ENCODE measurements around the gene RAF1. TPM values are rescaled to one million over a fixed set of nuclear protein-coding genes. Genes with fewer than 3 reads are reported as not detected.

The RAF1 gene
- total and polyA plus RNA-seq, 2 of the 8 experiments (the other 6 are each of a cell fraction or from before 2014, with no cell fraction given) = 103 to 118 TPM

DNA sequence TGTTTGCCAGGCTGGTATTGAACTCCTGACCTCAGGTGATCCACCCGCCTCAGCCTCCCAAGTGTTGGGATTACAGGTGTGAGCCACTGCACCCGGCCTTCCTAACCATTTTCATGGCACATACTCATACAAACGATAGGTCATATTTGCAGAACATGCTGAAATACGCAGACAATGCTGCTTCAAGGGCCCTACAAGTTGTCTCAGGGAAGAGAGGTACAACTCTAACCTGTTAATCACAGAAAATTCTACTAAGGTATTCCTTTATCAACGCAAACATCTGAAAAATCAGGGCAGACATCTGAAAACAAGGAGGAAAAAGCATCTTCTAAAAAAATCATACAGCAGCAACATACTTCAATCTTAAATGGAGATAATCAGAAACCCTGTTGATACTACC, 39.9 kb downstream of the RAF1 start (continued):
- TF ChIP-seq HDAC2 (IDR thresholded peaks at IDR 0.05; ENCODE audit: borderline replicate concordance in 1 of 2, low read depth in 2 of 2, low read length in 2 of 2) = no peak
